Hepatocyte (in vitro differentiated cells): ENCODE data around the gene GMNC. TPM values are rescaled to one million over a fixed set of nuclear protein-coding genes. Genes with fewer than 3 reads are reported as not detected.

Source experiments
- DNase-seq: peaks from one replicate; pipeline ENCODE4 v3.0.0-alpha.2; 2016; ENCODE audit warnings: low spot score
- H2AFZ ChIP-seq: fragments of 200-600 bp; sonication (generic); 2 replicates; pipeline ENCODE4 v1.6.0; 2016; ENCODE audit warnings: antibody characterized with exemption, mild to moderate bottlenecking
- H3K27ac ChIP-seq: fragments of 200-600 bp; sonication (generic); 2 replicates; pipeline ENCODE4 v1.5.1; 2016; ENCODE audit warnings: mild to moderate bottlenecking
- H3K27me3 ChIP-seq: fragments of 200-600 bp; sonication (generic); 2 replicates; pipeline ENCODE4 v1.6.1; 2016
- H3K36me3 ChIP-seq: fragments of 200-600 bp; sonication (generic); replicated peaks from 2 replicates; pipeline ENCODE4 v1.5.1; 2016; ENCODE audit warnings: low read depth; ENCODE audit not compliant: insufficient read depth
- H3K4me1 ChIP-seq: fragments of 200-600 bp; sonication (generic); 2 replicates; pipeline ENCODE4 v1.5.1; 2016; ENCODE audit warnings: mild to moderate bottlenecking, moderate library complexity; ENCODE audit not compliant: insufficient read depth
- H3K4me2 ChIP-seq: fragments of 200-600 bp; sonication (generic); 2 replicates; pipeline ENCODE4 v1.6.0; 2016
- H3K4me3 ChIP-seq: fragments of 200-600 bp; sonication (generic); 2 replicates; pipeline ENCODE4 v1.5.1; 2016; ENCODE audit warnings: mild to moderate bottlenecking
- H3K79me2 ChIP-seq: fragments of 200-600 bp; sonication (generic); 2 replicates; pipeline ENCODE4 v1.6.0; 2017; ENCODE audit warnings: mild to moderate bottlenecking
- H3K9me2 ChIP-seq: fragments of 200-600 bp; sonication (generic); replicated peaks from 2 replicates; pipeline ENCODE4 v1.6.0; 2017; ENCODE audit warnings: mild to moderate bottlenecking; ENCODE audit not compliant: insufficient read depth
- H3K9me3 ChIP-seq: fragments of 200-600 bp; sonication (generic); 2 replicates; pipeline ENCODE4 v1.5.1; 2016; ENCODE audit warnings: low read depth, mild to moderate bottlenecking
- H4K20me1 ChIP-seq: fragments of 200-600 bp; sonication (generic); 2 replicates; pipeline ENCODE4 v1.6.0; 2016; ENCODE audit warnings: mild to moderate bottlenecking; ENCODE audit not compliant: insufficient read depth, poor library complexity, severe bottlenecking
- CTCF ChIP-seq: fragments of 200-600 bp; sonication (generic); IDR thresholded peaks from 2 replicates; pipeline ENCODE4 v1.5.1; 2016; ENCODE audit warnings: antibody characterized with exemption, mild to moderate bottlenecking; ENCODE audit not compliant: poor library complexity
- EZH2 ChIP-seq: fragments of 200-600 bp; sonication (generic); IDR thresholded peaks from 2 replicates; pipeline ENCODE4 v1.6.1; 2016; ENCODE audit warnings: antibody characterized with exemption, mild to moderate bottlenecking, borderline replicate concordance
- EZH2phosphoT487 ChIP-seq: fragments of 200-600 bp; sonication (generic); IDR thresholded peaks from one replicate; pipeline ENCODE4 v1.6.1; 2018; ENCODE audit warnings: antibody characterized with exemption, mild to moderate bottlenecking, low read depth, moderate library complexity; ENCODE audit not compliant: unreplicated experiment, severe bottlenecking
- WGBS: methylation state at CpG from one replicate; pipeline ENCODE4 v1.1.6; 2016; ENCODE audit warnings: low lambda C conversion rate; ENCODE audit errors: missing lambda C conversion rate; 5-methylcytosine and 5-hydroxymethylcytosine counted together
- polyA plus RNA-seq: library from polyadenylated mRNA; unstranded; fragments of >200 nt; fragmentation: Nextera tagmentation; extraction: Ambion mirVana; gene quantifications from 2 replicates; pipeline ENCODE4 v1.2.1, GENCODE V29; 2016
- total RNA-seq: library from RNA; depleted of rRNA; stranded (reverse); fragments of >200 nt; gene quantifications from 2 replicates; pipeline ENCODE4 v1.2.3, GENCODE V29; 2014

The GMNC gene
- total and polyA plus RNA-seq, 2 experiments from 2014 or later, result 0.86 to 0.90 TPM

GRCh38 chr3:190854062-190854461, 8.4 kb downstream of the GMNC start:
- Histone ChIP-seq H3K4me2 (no peak overlapping the region), H2AFZ (no peak overlapping the region), H4K20me1 (no peaks in the 10 kb centered on the region), H3K27me3 (no peaks in the 10 kb centered on the region), H3K9me2 (no peaks in the 10 kb centered on the region), H3K36me3 (no peaks in the 10 kb centered on the region), H3K9me3 (no peaks in the 10 kb centered on the region), H3K4me1 (no peaks in the 10 kb centered on the region), H3K27ac (no peak overlapping the region), H3K79me2 (no peaks in the 10 kb centered on the region), H3K4me3 (no peak overlapping the region)
- no peak for DNase-seq
- TF ChIP-seq CTCF (no peak), EZH2phosphoT487 (no peak), EZH2 (no peak)
- 97% methylated on average over 4 of the region's 4 CpGs for WGBS

GRCh38 chr3:190853464-190853863, 9.0 kb downstream of the GMNC start:
- H4K20me1 ChIP-seq, result no peaks in the 10 kb centered on the region
- no peaks in the 10 kb centered on the region for H3K9me3 ChIP-seq
- no peak overlapping the region for H2AFZ ChIP-seq
- no peak overlapping the region for H3K27ac ChIP-seq
- H3K27me3 ChIP-seq, result no peaks in the 10 kb centered on the region
- H3K36me3 ChIP-seq, result no peaks in the 10 kb centered on the region
- WGBS, result 72% methylated on average over 1 of the region's 1 CpG
- no peak overlapping the region for H3K4me3 ChIP-seq
- no peaks in the 10 kb centered on the region for H3K4me1 ChIP-seq
- H3K9me2 ChIP-seq, result no peaks in the 10 kb centered on the region
- DNase-seq, result no peak
- H3K4me2 ChIP-seq, result no peak overlapping the region
- H3K79me2 ChIP-seq, result no peaks in the 10 kb centered on the region
- TF ChIP-seq CTCF (no peak), EZH2phosphoT487 (no peak), EZH2 (no peak)

- Histone ChIP-seq H3K27me3 (no peaks in the 10 kb centered on the region), H3K4me2 (no peak overlapping the region), H3K36me3 (no peaks in the 10 kb centered on the region), H3K4me3 (no peak overlapping the region), H3K4me1 (no peaks in the 10 kb centered on the region), H2AFZ (no peak overlapping the region), H3K27ac (no peak overlapping the region), H3K9me2 (no peaks in the 10 kb centered on the region), H4K20me1 (no peaks in the 10 kb centered on the region), H3K79me2 (no peaks in the 10 kb centered on the region), H3K9me3 (no peaks in the 10 kb centered on the region)
- TF ChIP-seq EZH2phosphoT487, result no peak
- TF ChIP-seq EZH2, result no peak
- no peak for TF ChIP-seq CTCF
- DNase-seq, result no peak
- 87% methylated on average over 1 of the region's 1 CpG for WGBS
Observed at GRCh38 chr3:190849607-190850006, 12.9 kb downstream of the GMNC start.

- TF ChIP-seq EZH2phosphoT487, result no peak
- TF ChIP-seq CTCF, result no peak
- no peak for TF ChIP-seq EZH2
- no peak overlapping the region for H3K4me3 ChIP-seq
- H2AFZ ChIP-seq, result no peak overlapping the region
- no peaks in the 10 kb centered on the region for H3K36me3 ChIP-seq
- H3K4me1 ChIP-seq, result no peaks in the 10 kb centered on the region
- WGBS, result 84% methylated on average over 3 of the region's 3 CpGs
- H3K79me2 ChIP-seq, result no peaks in the 10 kb centered on the region
- H3K9me3 ChIP-seq, result no peaks in the 10 kb centered on the region
- H3K9me2 ChIP-seq, result no peaks in the 10 kb centered on the region
- DNase-seq, result no peak
- no peaks in the 10 kb centered on the region for H3K27me3 ChIP-seq
- no peak overlapping the region for H3K4me2 ChIP-seq
- no peaks in the 10 kb centered on the region for H4K20me1 ChIP-seq
- no peak overlapping the region for H3K27ac ChIP-seq
Observed at GRCh38 chr3:190848870-190849269, 13.6 kb downstream of the GMNC start.
